CD4-positive, alpha-beta memory T cell (primary cell): ENCODE results near the gene DKKL1. TPM values are rescaled to one million over a fixed set of nuclear protein-coding genes. Genes with fewer than 3 reads are reported as not detected.

Source experiments
- CTCF ChIA-PET: fragments of 350-600 bp; sonication (Branson Sonifier 250); formaldehyde crosslinking; loops from one replicate; lab custom pipeline; 2021; ENCODE audit warnings: inconsistent platforms; ENCODE audit not compliant: partially characterized antibody; lab: Charles Lee
- POLR2A ChIA-PET: fragments of 350-600 bp; sonication (Branson Sonifier 250); formaldehyde crosslinking; loops from one replicate; lab custom pipeline; 2021; ENCODE audit not compliant: partially characterized antibody; lab: Charles Lee
- DNase-seq, 5 donors: peaks; one replicate each; pipeline versions ENCODE4 v3.0.0 to v3.0.0-alpha.2; 2020 to 2022; ENCODE audit warnings: mixed read lengths in 1 of 5
- H3K27ac ChIP-seq: one replicate; pipeline ENCODE4 v1.7.0; 2013; ENCODE audit warnings: low read depth, low read length
- H3K27me3 ChIP-seq: 2 replicates; pipeline ENCODE4 v1.7.0; 2013; ENCODE audit warnings: mild to moderate bottlenecking, low read length, moderate library complexity; ENCODE audit not compliant: insufficient read depth
- H3K36me3 ChIP-seq: 2 replicates; pipeline ENCODE4 v1.7.0; 2013; ENCODE audit warnings: mild to moderate bottlenecking, low read length, moderate library complexity; ENCODE audit not compliant: insufficient read depth
- H3K4me1 ChIP-seq: 2 replicates; pipeline ENCODE4 v1.7.0; 2013; ENCODE audit warnings: mild to moderate bottlenecking, low read length, moderate library complexity; ENCODE audit not compliant: insufficient read depth
- H3K4me3 ChIP-seq, 2 donors: one replicate each; pipeline ENCODE4 v1.7.0; 2013; ENCODE audit warnings: low read length in 2 of 2, mild to moderate bottlenecking in 1 of 2
- H3K9me3 ChIP-seq, 2 donors: one replicate each; pipeline ENCODE4 v1.7.0; 2013; ENCODE audit warnings: low read length in 2 of 2, control low read depth in 1 of 2; ENCODE audit not compliant: control insufficient read depth in 1 of 2
- H3K27ac Mint-ChIP-seq, 7 donors: one replicate each; pipeline ENCODE4 v1.8.0; 2020 to 2021; ENCODE audit warnings: mixed read lengths in 7 of 7, mild to moderate bottlenecking in 6 of 7, inconsistent platforms in 3 of 7, moderate library complexity in 3 of 7
- H3K27me3 Mint-ChIP-seq, 2 donors: one replicate each; pipeline ENCODE4 v1.8.0; 2020 to 2021; ENCODE audit warnings: mixed read lengths in 2 of 2
- H3K36me3 Mint-ChIP-seq, 2 donors: one replicate each; pipeline ENCODE4 v1.8.0; 2020 to 2021; ENCODE audit warnings: mixed read lengths in 2 of 2, inconsistent platforms in 1 of 2, mild to moderate bottlenecking in 1 of 2
- H3K4me1 Mint-ChIP-seq, 4 donors: one replicate each; pipeline ENCODE4 v1.8.0; 2020 to 2021; ENCODE audit warnings: mixed read lengths in 4 of 4, mild to moderate bottlenecking in 1 of 4
- H3K4me3 Mint-ChIP-seq, 8 donors: one replicate each; pipeline ENCODE4 v1.8.0; 2020 to 2021; ENCODE audit warnings: mixed read lengths in 8 of 8, mild to moderate bottlenecking in 7 of 8, moderate library complexity in 6 of 8, inconsistent platforms in 3 of 8
- H3K9me3 Mint-ChIP-seq, 8 donors: one replicate each; pipeline ENCODE4 v1.8.0; 2020 to 2021; ENCODE audit warnings: mixed read lengths in 8 of 8, mild to moderate bottlenecking in 5 of 8, inconsistent platforms in 3 of 8, moderate library complexity in 1 of 8
- intact Hi-C: fragments of 100-400 bp; cut with micrococcal nuclease; formaldehyde crosslinking; loops from one replicate; pipeline ENCODE4 v1.15.1; 2023
- polyA plus RNA-seq, 2 donors: library from polyadenylated mRNA; unstranded; fragments of 300-500 nt; fragmentation: Illumina TruSeq; gene quantifications; one replicate each; pipeline ENCODE4 v1.2.3, GENCODE V29; 2021
- total RNA-seq, 2 experiments: library from RNA; stranded (reverse); gene quantifications; one replicate each; pipeline ENCODE4 v1.2.3, GENCODE V29; 2021

DKKL1 gene
- total and polyA plus RNA-seq, 4 experiments from 2014 or later: not detected

- no peaks in the 10 kb centered on the region for H3K9me3 ChIP-seq
- DNase-seq: no peak
- peaks cover 0 to 2% (median 0%) of the 10 kb centered on the region in 8 donors for H3K9me3 Mint-ChIP-seq
- H3K4me1 ChIP-seq: no peaks in the 10 kb centered on the region
- H3K4me1 Mint-ChIP-seq: peaks cover 1 to 7% (median 6%) of the 10 kb centered on the region in 4 donors
- no peak overlapping the region for H3K27ac Mint-ChIP-seq
- H3K27me3 ChIP-seq: no peaks in the 10 kb centered on the region
- intact Hi-C loops: no loop called here
- ChIA-PET CTCF (interaction anchor here (1.0 to 1.9 kb wide), 2 partner anchors 94 to 122 kb away, joined by 3 to 5 read pairs; no protein-coding TSS in a partner anchor), POLR2A (interaction anchor here (1.1 to 1.7 kb wide), 2 partner anchors 13 to 15 kb away, joined by 4 read pairs; partner anchors contain the start of gene CD37)
- no peak overlapping the region for H3K4me3 Mint-ChIP-seq
- no peaks in the 10 kb centered on the region for H3K36me3 Mint-ChIP-seq
- peaks cover 3 to 5% of the 10 kb centered on the region in 2 donors for H3K27me3 Mint-ChIP-seq
- no peak overlapping the region for H3K4me3 ChIP-seq
- H3K27ac ChIP-seq: no peak overlapping the region
- H3K36me3 ChIP-seq: no peaks in the 10 kb centered on the region
Observed at GRCh38 chr19:49348305-49349189, 15.1 kb upstream of the DKKL1 start.

- Histone ChIP-seq H3K4me1 (no peaks in the 10 kb centered on the region), H3K9me3 (no peaks in the 10 kb centered on the region), H3K4me3 (no peak overlapping the region), H3K27ac (no peak overlapping the region), H3K36me3 (no peaks in the 10 kb centered on the region), H3K27me3 (no peaks in the 10 kb centered on the region)
- peaks cover 1 to 6% (median 5%) of the 10 kb centered on the region in 4 donors for H3K4me1 Mint-ChIP-seq
- CTCF ChIA-PET: interaction anchor here (0.8 kb wide), 1 partner anchor 22 kb away, joined by 3 read pairs; no protein-coding TSS in a partner anchor
- H3K27me3 Mint-ChIP-seq: peaks cover 5 to 8% of the 10 kb centered on the region in 2 donors
- peaks cover 0 to 2% (median 0%) of the 10 kb centered on the region in 8 donors for H3K9me3 Mint-ChIP-seq
- DNase-seq: no peak
- no peaks in the 10 kb centered on the region for H3K36me3 Mint-ChIP-seq
- H3K4me3 Mint-ChIP-seq: no peak overlapping the region
- intact Hi-C loops: no loop called here
- POLR2A ChIA-PET: no interaction called here
- no peak overlapping the region for H3K27ac Mint-ChIP-seq
Observed at GRCh38 chr19:49349567-49349966, 14.1 kb upstream of the DKKL1 start.

- no peak overlapping the region for H3K4me3 ChIP-seq
- no peaks in the 10 kb centered on the region for H3K27me3 ChIP-seq
- CTCF ChIA-PET: no interaction called here
- Mint-ChIP-seq H3K4me1 (peaks cover 7 to 23% (median 12%) of the 10 kb centered on the region in 4 donors), H3K36me3 (no peaks in the 10 kb centered on the region), H3K27ac (no peak overlapping the region), H3K9me3 (no peaks in the 10 kb centered on the region), H3K4me3 (no peak overlapping the region), H3K27me3 (peaks cover 13 to 19% of the 10 kb centered on the region in 2 donors)
- H3K36me3 ChIP-seq: no peaks in the 10 kb centered on the region
- no peaks in the 10 kb centered on the region for H3K9me3 ChIP-seq
- no peak overlapping the region for H3K27ac ChIP-seq
- POLR2A ChIA-PET: no interaction called here
- no peak for DNase-seq
- H3K4me1 ChIP-seq: peaks cover 9% of the 10 kb centered on the region
- intact Hi-C loops: no loop called here
Observed at GRCh38 chr19:49355909-49356353, 7.7 kb upstream of the DKKL1 start.

GRCh38 chr19:49356382-49356781 is 7.3 kb upstream of the DKKL1 start:
- peaks cover 14 to 19% of the 10 kb centered on the region in 2 donors for H3K27me3 Mint-ChIP-seq
- no peaks in the 10 kb centered on the region for H3K36me3 Mint-ChIP-seq
- peaks cover 9 to 23% (median 13%) of the 10 kb centered on the region in 4 donors for H3K4me1 Mint-ChIP-seq
- DNase-seq: no peak
- ChIA-PET POLR2A (no interaction called here), CTCF (no interaction called here)
- no peak overlapping the region for H3K4me3 ChIP-seq
- H3K36me3 ChIP-seq: no peaks in the 10 kb centered on the region
- H3K4me3 Mint-ChIP-seq: no peak overlapping the region
- H3K9me3 ChIP-seq: no peaks in the 10 kb centered on the region
- no peak overlapping the region for H3K27ac ChIP-seq
- H3K4me1 ChIP-seq: peaks cover 9% of the 10 kb centered on the region
- H3K9me3 Mint-ChIP-seq: no peaks in the 10 kb centered on the region
- no peak overlapping the region for H3K27ac Mint-ChIP-seq
- H3K27me3 ChIP-seq: no peaks in the 10 kb centered on the region
- intact Hi-C loops: no loop called here

GRCh38 chr19:49357186-49357585 is 6.5 kb upstream of the DKKL1 start:
- no peak overlapping the region for H3K4me3 Mint-ChIP-seq
- no peak for DNase-seq
- ChIA-PET POLR2A (no interaction called here), CTCF (no interaction called here)
- Histone ChIP-seq H3K4me3 (no peak overlapping the region), H3K27ac (no peak overlapping the region), H3K9me3 (no peaks in the 10 kb centered on the region), H3K27me3 (no peaks in the 10 kb centered on the region), H3K4me1 (peaks cover 16% of the 10 kb centered on the region), H3K36me3 (no peaks in the 10 kb centered on the region)
- peaks cover 19 to 22% of the 10 kb centered on the region in 2 donors for H3K27me3 Mint-ChIP-seq
- no peaks in the 10 kb centered on the region for H3K9me3 Mint-ChIP-seq
- intact Hi-C loops: no loop called here
- no peaks in the 10 kb centered on the region for H3K36me3 Mint-ChIP-seq
- H3K27ac Mint-ChIP-seq: no peak overlapping the region
- H3K4me1 Mint-ChIP-seq: peaks cover 12 to 23% (median 16%) of the 10 kb centered on the region in 4 donors

- Mint-ChIP-seq H3K27me3 (peaks cover 14 to 18% of the 10 kb centered on the region in 2 donors), H3K27ac (peak overlapping the region in 2 of 7 donors; percentile 32), H3K4me3 (peak overlapping the region in 3 of 8 donors; percentile 18 to 47 (median 38)), H3K4me1 (peaks cover 12 to 23% (median 16%) of the 10 kb centered on the region in 4 donors), H3K36me3 (no peaks in the 10 kb centered on the region), H3K9me3 (peaks cover 0 to 2% (median 0%) of the 10 kb centered on the region in 8 donors)
- Histone ChIP-seq H3K27ac (no peak overlapping the region), H3K27me3 (peaks cover 19% of the 10 kb centered on the region), H3K4me1 (peaks cover 39% of the 10 kb centered on the region), H3K36me3 (no peaks in the 10 kb centered on the region), H3K4me3 (no peak overlapping the region), H3K9me3 (no peaks in the 10 kb centered on the region)
- intact Hi-C loops: no loop called here
- ChIA-PET CTCF (interaction anchor here (2.1 kb wide), 1 partner anchor 59 kb away, joined by 5 read pairs; no protein-coding TSS in a partner anchor), POLR2A (no interaction called here)
- DNase-seq: no peak
Observed at GRCh38 chr19:49359851-49360820, 3.5 kb upstream of the DKKL1 start.
